OCI-LY7 (cell line): ENCODE results near the gene SLC9A9. TPM values are rescaled to one million over a fixed set of nuclear protein-coding genes. Genes with fewer than 3 reads are reported as not detected.

Source experiments
- BruUV-seq: library from RNA; stranded (reverse); fragments of 400-500 nt; replicated peaks from 2 replicates; lab custom pipeline; 2021; lab: Mats Ljungman, UMichigan
- CTCF ChIA-PET: fragments of 300-600 bp; sonication (Branson Sonifier 250); formaldehyde crosslinking; loops from one replicate; lab custom pipeline; 2022; ENCODE audit warnings: antibody characterized with exemption; ENCODE audit not compliant: unreplicated experiment; lab: Charles Lee
- POLR2A ChIA-PET: fragments of 300-600 bp; sonication (Branson Sonifier 250); formaldehyde crosslinking; loops from one replicate; lab custom pipeline; 2022; ENCODE audit warnings: antibody characterized with exemption; lab: Charles Lee
- DNase-seq: peaks from one replicate; pipeline ENCODE4 v3.0.0-alpha.2; 2015; ENCODE audit warnings: low spot score
- H2AFZ ChIP-seq: fragments of 200-600 bp; sonication (generic), shearing (Covaris generic); 2 replicates; pipeline ENCODE4 v1.6.1; 2014; ENCODE audit warnings: mild to moderate bottlenecking, antibody characterized with exemption, low read length, moderate library complexity
- H3K27ac ChIP-seq: fragments of 200-600 bp; sonication (generic); 2 replicates; pipeline ENCODE4 v1.5.1; 2014; ENCODE audit warnings: mixed run types, low read depth, mild to moderate bottlenecking, moderate library complexity, low read length, inconsistent platforms; ENCODE audit not compliant: poor library complexity, severe bottlenecking
- H3K36me3 ChIP-seq: fragments of 200-600 bp; sonication (generic); 2 replicates; pipeline ENCODE4 v1.6.1; 2014; ENCODE audit warnings: mild to moderate bottlenecking, antibody characterized with exemption, low read length, moderate library complexity, mixed read lengths; ENCODE audit not compliant: insufficient read depth
- H3K4me1 ChIP-seq: fragments of 200-600 bp; sonication (generic); 2 replicates; pipeline ENCODE4 v1.5.1; 2014; ENCODE audit warnings: mild to moderate bottlenecking, low read length; ENCODE audit not compliant: insufficient read depth, poor library complexity, severe bottlenecking
- H3K4me2 ChIP-seq: fragments of 200-600 bp; sonication (generic); 2 replicates; pipeline ENCODE4 v1.6.1; 2014; ENCODE audit warnings: mild to moderate bottlenecking, low read length
- H3K4me3 ChIP-seq: fragments of 200-600 bp; sonication (generic); 2 replicates; pipeline ENCODE4 v1.5.1; 2014; ENCODE audit warnings: mild to moderate bottlenecking, low read depth, low read length; ENCODE audit not compliant: poor library complexity, severe bottlenecking
- H3K79me2 ChIP-seq: fragments of 200-600 bp; sonication (generic); 2 replicates; pipeline ENCODE4 v1.6.1; 2016; ENCODE audit warnings: low read depth, mild to moderate bottlenecking, low read length, moderate library complexity, mixed read lengths; ENCODE audit not compliant: insufficient read depth
- H3K9me2 ChIP-seq: fragments of 200-600 bp; sonication (generic); 2 replicates; pipeline ENCODE4 v1.6.1; 2016; ENCODE audit warnings: mild to moderate bottlenecking, low read length, mixed read lengths; ENCODE audit not compliant: insufficient read depth
- H3K9me3 ChIP-seq: fragments of 200-600 bp; sonication (generic); 2 replicates; pipeline ENCODE4 v1.6.1; 2014; ENCODE audit warnings: mild to moderate bottlenecking, mixed run types, low read length, mixed read lengths
- H4K20me1 ChIP-seq: fragments of 200-600 bp; sonication (generic); 2 replicates; pipeline ENCODE4 v1.6.1; 2014; ENCODE audit warnings: mild to moderate bottlenecking, antibody characterized with exemption, low read length, moderate library complexity, mixed read lengths; ENCODE audit not compliant: insufficient read depth
- EZH2phosphoT487 ChIP-seq: fragments of 200-600 bp; sonication (generic); IDR thresholded peaks from 2 replicates; pipeline ENCODE4 v1.6.1; 2018; ENCODE audit warnings: low read depth, borderline replicate concordance, mild to moderate bottlenecking, mixed run types, antibody characterized with exemption, low read length, moderate library complexity, mixed read lengths
- intact Hi-C: fragments of 100-400 bp; cut with micrococcal nuclease; formaldehyde crosslinking; loops from one replicate; pipeline ENCODE4 v1.10.0; 2022; ENCODE audit not compliant: unreplicated experiment
- total RNA-seq, 2 experiments: library from RNA; depleted of rRNA in 1 of 2; stranded (reverse); fragments of >200 nt in 1 of 2; shearing (Covaris generic) in 1 of 2; gene quantifications; 2 replicates each; pipeline ENCODE4 v1.2.3, GENCODE V29; 2014 to 2022
- TF ChIP-seq, protein P1 (sequence below): fragments of 200-600 bp; sonication (generic); conservative IDR thresholded peaks from 2 replicates; pipeline ENCODE4 v1.5.1; 2014; ENCODE audit warnings: mild to moderate bottlenecking, antibody characterized with exemption, low read length, moderate library complexity, mixed read lengths

The SLC9A9 gene
- total RNA-seq, 2 experiments from 2014 or later, result 9.3 to 14.8 TPM

DNA sequence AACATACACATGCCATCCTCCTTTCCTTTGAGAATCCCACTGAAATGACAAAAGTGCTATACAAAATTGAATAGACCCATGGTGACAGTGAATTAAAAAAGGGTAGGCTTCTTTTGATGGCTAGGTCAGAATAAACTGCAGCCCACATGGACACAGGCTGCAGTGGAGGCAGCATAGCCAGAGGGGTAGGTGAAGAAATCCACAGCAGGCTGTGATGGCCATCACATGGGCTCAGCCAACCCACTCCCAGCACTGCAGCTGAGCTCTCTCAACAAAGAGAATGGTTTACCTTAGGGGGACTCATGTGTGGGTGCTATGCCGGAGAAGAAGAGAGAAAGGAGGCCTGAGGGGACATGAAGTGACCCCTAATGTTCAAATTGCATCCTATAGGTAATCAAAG is 397.6 kb downstream of the SLC9A9 start:
- Histone ChIP-seq H3K4me2 (no peak overlapping the region), H4K20me1 (no peaks in the 10 kb centered on the region), H3K79me2 (no peaks in the 10 kb centered on the region), H3K27ac (no peak overlapping the region), H3K36me3 (no peaks in the 10 kb centered on the region), H3K9me2 (0 out of 2 replicates have a peak, but pooled peaks cover 4% of the 10 kb centered on the region), H3K4me3 (no peak overlapping the region), H2AFZ (no peak overlapping the region), H3K9me3 (no peaks in the 10 kb centered on the region), H3K4me1 (no peaks in the 10 kb centered on the region)
- POLR2A ChIA-PET, result interaction anchor here (0.6 kb wide), 1 partner anchor 1017 kb away, joined by 6 read pairs; no protein-coding TSS in a partner anchor
- CTCF ChIA-PET, result no interaction called here
- intact Hi-C loops, result no loop called here
- DNase-seq, result no peak
- BruUV-seq, result no TSS peak
- no peak for TF ChIP-seq EZH2phosphoT487
- TF ChIP-seq, protein P1, sequence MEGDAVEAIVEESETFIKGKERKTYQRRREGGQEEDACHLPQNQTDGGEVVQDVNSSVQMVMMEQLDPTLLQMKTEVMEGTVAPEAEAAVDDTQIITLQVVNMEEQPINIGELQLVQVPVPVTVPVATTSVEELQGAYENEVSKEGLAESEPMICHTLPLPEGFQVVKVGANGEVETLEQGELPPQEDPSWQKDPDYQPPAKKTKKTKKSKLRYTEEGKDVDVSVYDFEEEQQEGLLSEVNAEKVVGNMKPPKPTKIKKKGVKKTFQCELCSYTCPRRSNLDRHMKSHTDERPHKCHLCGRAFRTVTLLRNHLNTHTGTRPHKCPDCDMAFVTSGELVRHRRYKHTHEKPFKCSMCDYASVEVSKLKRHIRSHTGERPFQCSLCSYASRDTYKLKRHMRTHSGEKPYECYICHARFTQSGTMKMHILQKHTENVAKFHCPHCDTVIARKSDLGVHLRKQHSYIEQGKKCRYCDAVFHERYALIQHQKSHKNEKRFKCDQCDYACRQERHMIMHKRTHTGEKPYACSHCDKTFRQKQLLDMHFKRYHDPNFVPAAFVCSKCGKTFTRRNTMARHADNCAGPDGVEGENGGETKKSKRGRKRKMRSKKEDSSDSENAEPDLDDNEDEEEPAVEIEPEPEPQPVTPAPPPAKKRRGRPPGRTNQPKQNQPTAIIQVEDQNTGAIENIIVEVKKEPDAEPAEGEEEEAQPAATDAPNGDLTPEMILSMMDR, result no peak

DNA sequence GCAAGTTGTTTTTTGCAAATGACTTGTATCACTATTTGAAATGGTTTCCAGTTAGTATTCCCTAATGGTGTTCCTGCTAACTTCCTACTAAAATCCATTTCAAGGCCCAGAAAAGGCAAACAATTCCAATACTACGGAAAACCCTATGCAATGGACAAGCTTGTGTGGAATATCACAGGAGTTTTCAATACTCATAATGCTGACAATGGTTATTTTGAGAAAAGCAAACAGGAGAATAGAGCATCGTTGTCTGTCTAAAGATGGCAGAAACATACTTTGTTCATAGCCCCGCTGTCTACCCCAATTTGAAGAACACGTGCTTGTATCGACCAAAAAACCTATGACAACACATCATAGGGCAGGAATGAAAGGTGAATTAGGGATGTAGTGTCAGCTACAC is 400.8 kb downstream of the SLC9A9 start:
- Histone ChIP-seq H3K4me2 (no peak overlapping the region), H3K79me2 (no peaks in the 10 kb centered on the region), H3K36me3 (no peaks in the 10 kb centered on the region), H2AFZ (no peak overlapping the region), H4K20me1 (no peaks in the 10 kb centered on the region), H3K27ac (no peak overlapping the region), H3K4me3 (no peak overlapping the region), H3K9me2 (0 out of 2 replicates have a peak, but pooled peaks cover 4% of the 10 kb centered on the region), H3K4me1 (no peaks in the 10 kb centered on the region), H3K9me3 (no peaks in the 10 kb centered on the region)
- intact Hi-C loops, result no loop called here
- TF ChIP-seq, protein P1, result no peak
- no peak for TF ChIP-seq EZH2phosphoT487
- DNase-seq, result no peak
- BruUV-seq, result no TSS peak
- POLR2A ChIA-PET, result no interaction called here
- CTCF ChIA-PET, result no interaction called here

DNA sequence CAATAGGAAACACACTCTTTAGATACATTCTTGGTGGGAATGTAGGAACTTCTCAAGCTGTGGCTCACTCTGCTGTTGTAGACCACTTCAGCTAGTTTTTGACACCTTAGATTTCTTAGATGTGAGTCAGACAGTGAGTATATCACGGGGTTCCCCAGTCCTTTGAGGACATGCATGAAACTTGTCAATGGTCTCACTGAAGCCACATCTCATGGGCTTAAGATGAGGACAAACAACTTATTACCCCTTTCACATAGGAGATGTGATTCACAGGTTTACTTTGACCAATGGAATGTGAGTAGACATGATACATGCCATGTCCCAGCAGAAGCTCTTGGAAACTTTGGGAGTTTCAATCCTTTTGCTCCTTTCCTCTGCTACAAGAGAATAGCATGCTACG is 403.1 kb downstream of the SLC9A9 start:
- intact Hi-C loops, result no loop called here
- POLR2A ChIA-PET, result interaction anchor here (0.6 kb wide), 1 partner anchor 25 kb away, joined by 3 read pairs; no protein-coding TSS in a partner anchor
- Histone ChIP-seq H3K36me3 (no peaks in the 10 kb centered on the region), H2AFZ (no peak overlapping the region), H3K4me2 (no peak overlapping the region), H3K79me2 (no peaks in the 10 kb centered on the region), H3K27ac (no peak overlapping the region), H4K20me1 (no peaks in the 10 kb centered on the region), H3K9me3 (no peaks in the 10 kb centered on the region), H3K4me1 (no peaks in the 10 kb centered on the region), H3K9me2 (no peaks in the 10 kb centered on the region), H3K4me3 (no peak overlapping the region)
- no TSS peak for BruUV-seq
- CTCF ChIA-PET, result no interaction called here
- no peak for TF ChIP-seq EZH2phosphoT487
- TF ChIP-seq, protein P1, result no peak
- DNase-seq, result no peak
